K562 (cell line): ENCODE measurements around the gene CA7. TPM values are rescaled to one million over a fixed set of nuclear protein-coding genes. Genes with fewer than 3 reads are reported as not detected.

ENCODE experiments used
- ATAC-seq: fragments of 200-7000 bp; cut with Tn5 transposase; 3 replicates; pipeline ENCODE4 v1.9.1; 2020; ENCODE audit warnings: moderate library complexity
- BruUV-seq: library from RNA; stranded (reverse); fragments of 400-500 nt; replicated peaks from 2 replicates; lab custom pipeline; 2021; lab: Mats Ljungman, UMichigan
- CTCF ChIA-PET: fragments of 300-600 bp; formaldehyde crosslinking; extraction: SDS; loops from one replicate; lab custom pipeline; 2021; ENCODE audit warnings: low intra/inter-chr PET ratio; lab: Yijun Ruan, JAX
- POLR2A ChIA-PET: fragments of 300-600, 350-650 bp; sonication (Branson Sonifier 250); formaldehyde crosslinking; extraction: SDS; loops from one replicate; lab custom pipeline; 2021; ENCODE audit warnings: antibody characterized with exemption, inconsistent platforms; lab: Yijun Ruan, JAX
- DNase-seq, 4 experiments: peaks; one replicate each; pipeline versions ENCODE4 v3.0.0 to v3.0.0-alpha.2; 2011 to 2018; ENCODE audit warnings: low spot score in 3 of 4, mixed read lengths in 3 of 4; ENCODE audit errors: extremely low read depth in 1 of 4
- FAIRE-seq: peaks from 2 replicates; lab custom pipeline; 2011; peaks lifted over from hg19 to GRCh38; lab: Jason Lieb, UNC
- H2AFZ ChIP-seq: 2 replicates; pipeline ENCODE4 v1.6.0; 2011; ENCODE audit warnings: low read depth, low read length, control low read depth, inconsistent platforms
- H3K27ac ChIP-seq: fragments of 200-600 bp; 3 replicates; pipeline ENCODE4 v1.8.0; 2011; ENCODE audit warnings: low read depth, mild to moderate bottlenecking, control low read depth, inconsistent platforms, low read length, moderate library complexity, mixed read lengths; ENCODE audit errors: extremely low read depth
- H3K27me3 ChIP-seq, 2 experiments: fragments of 300-600 bp in 1 of 2; 2 replicates in 1 of 2; 3 replicates in 1 of 2; pipeline versions ENCODE4 v1.6.0 to v1.8.0; 2011; ENCODE audit warnings: inconsistent platforms in 2 of 2, low read length in 2 of 2, mild to moderate bottlenecking in 1 of 2, mixed read lengths in 1 of 2, moderate library complexity in 1 of 2; ENCODE audit not compliant: control insufficient read depth in 2 of 2, insufficient read depth in 2 of 2
- H3K36me3 ChIP-seq: fragments of 300-600 bp; 3 replicates; pipeline ENCODE4 v1.8.0; 2011; ENCODE audit warnings: mild to moderate bottlenecking, low read length, inconsistent platforms; ENCODE audit not compliant: control insufficient read depth, insufficient read depth
- H3K4me1 ChIP-seq, 2 experiments: fragments of 200-600 bp in 1 of 2; replicated peaks in 1 of 2; 2 replicates in 1 of 2; 3 replicates in 1 of 2; pipeline versions ENCODE4 v1.5.1 to v1.8.0; 2011; ENCODE audit warnings: inconsistent platforms in 2 of 2, low read length in 2 of 2, mild to moderate bottlenecking in 1 of 2, mixed read lengths in 1 of 2, moderate library complexity in 1 of 2; ENCODE audit not compliant: control insufficient read depth in 2 of 2, insufficient read depth in 2 of 2
- H3K4me2 ChIP-seq: 2 replicates; pipeline ENCODE4 v1.6.1; 2011; ENCODE audit warnings: low read length, control low read depth, inconsistent platforms, mixed read lengths; ENCODE audit not compliant: insufficient read depth
- H3K4me3 ChIP-seq: fragments of 200-600 bp; sonication (generic), shearing (Covaris generic); 2 replicates; pipeline ENCODE4 v1.5.1; 2016; ENCODE audit warnings: control low read depth, inconsistent platforms
- H3K79me2 ChIP-seq: fragments of 200-600 bp; 3 replicates; pipeline ENCODE4 v1.8.0; 2011; ENCODE audit warnings: low read length, inconsistent platforms; ENCODE audit not compliant: control insufficient read depth, insufficient read depth
- H3K9ac ChIP-seq, 2 experiments: 2 replicates each; pipeline versions ENCODE4 v1.6.0 to v1.6.1; 2011; ENCODE audit warnings: low read depth in 2 of 2, low read length in 2 of 2, control low read depth in 1 of 2, inconsistent platforms in 1 of 2, mild to moderate bottlenecking in 1 of 2, mixed read lengths in 1 of 2; ENCODE audit not compliant: insufficient read depth in 1 of 2
- H3K9me1 ChIP-seq: one replicate; pipeline ENCODE4 v1.6.0; 2011; ENCODE audit warnings: inconsistent platforms, mild to moderate bottlenecking, low read length, moderate library complexity; ENCODE audit not compliant: control insufficient read depth, insufficient read depth
- H3K9me3 ChIP-seq: replicated peaks from 2 replicates; pipeline ENCODE4 v1.5.1; 2011; ENCODE audit warnings: low read depth, low read length, inconsistent platforms; ENCODE audit not compliant: control insufficient read depth, insufficient read depth
- H4K20me1 ChIP-seq: replicated peaks from 2 replicates; pipeline ENCODE4 v1.6.1; 2011; ENCODE audit warnings: low read length, inconsistent platforms, mixed read lengths; ENCODE audit not compliant: control insufficient read depth, insufficient read depth
- ATF7 ChIP-seq: fragments of 450-650 bp; IDR thresholded peaks from 2 replicates; pipeline ENCODE4 v1.7.1; 2014; ENCODE audit warnings: mild to moderate bottlenecking, moderate library complexity
- BDP1 ChIP-seq: IDR thresholded peaks from 3 replicates; pipeline ENCODE4 v1.6.1; 2011; ENCODE audit not compliant: insufficient read length, insufficient read depth
- CCAR2 ChIP-seq: fragments of 200-400 bp; formaldehyde crosslinking; IDR thresholded peaks from 2 replicates; pipeline ENCODE4 v1.6.1; 2017; ENCODE audit warnings: mild to moderate bottlenecking, low read depth, low read length
- HCFC1 ChIP-seq: IDR thresholded peaks from 2 replicates; pipeline ENCODE4 v1.6.1; 2012; ENCODE audit warnings: low read depth, low read length, improper control_type of control experiment
- KLF1 ChIP-seq: fragments of 450-650 bp; IDR thresholded peaks from 2 replicates; pipeline ENCODE4 v1.6.1; 2016; ENCODE audit warnings: missing genetic modification characterization, missing compliant biosample characterization
- KLF16 ChIP-seq: IDR thresholded peaks from 2 replicates; pipeline ENCODE4 v1.6.1; 2016; ENCODE audit warnings: antibody characterized with exemption
- MITF ChIP-seq: IDR thresholded peaks from 2 replicates; pipeline ENCODE4 v1.6.1; 2014; ENCODE audit warnings: antibody characterized with exemption
- NR1H2 ChIP-seq: sonication (generic); formaldehyde crosslinking; IDR thresholded peaks from 2 replicates; pipeline ENCODE4 v1.4.0; 2020; ENCODE audit warnings: mild to moderate bottlenecking, missing genetic modification reagents
- PCBP1 ChIP-seq: fragments of 200-400 bp; formaldehyde crosslinking; IDR thresholded peaks from 2 replicates; pipeline ENCODE4 v1.6.1; 2018; ENCODE audit warnings: mild to moderate bottlenecking, low read depth, low read length; ENCODE audit not compliant: poor library complexity, severe bottlenecking
- RAD21 ChIP-seq, 2 experiments: fragments of 250-450 bp in 1 of 2; fragments of 450-650 bp in 1 of 2; sonication (Bioruptor Pico) in 1 of 2; formaldehyde crosslinking in 1 of 2; IDR thresholded peaks in 1 of 2; conservative IDR thresholded peaks in 1 of 2; 2 replicates each; pipeline versions ENCODE4 v1.4.0 to v1.8.0; 2020 to 2022; ENCODE audit warnings: mild to moderate bottlenecking in 2 of 2, moderate library complexity in 1 of 2
- RCOR1 ChIP-seq, 2 experiments: IDR thresholded peaks; 2 replicates each; pipeline ENCODE4 v1.6.1; 2012; ENCODE audit warnings: low read depth in 2 of 2, low read length in 2 of 2, borderline replicate concordance in 1 of 2, improper control_type of control experiment in 1 of 2
- RUNX1 ChIP-seq: sonication (generic); IDR thresholded peaks from 2 replicates; pipeline ENCODE4 v1.6.1; 2016; ENCODE audit warnings: antibody characterized with exemption, low read depth
- SMC3 ChIP-seq: conservative IDR thresholded peaks from 2 replicates; pipeline ENCODE4 v1.6.1; 2011; ENCODE audit warnings: low read depth, low read length, improper control_type of control experiment; ENCODE audit not compliant: insufficient read depth
- STAG1 ChIP-seq: sonication (generic); formaldehyde crosslinking; IDR thresholded peaks from 2 replicates; pipeline ENCODE4 v1.5.0; 2020; ENCODE audit warnings: missing genetic modification reagents, borderline replicate concordance
- XRCC5 ChIP-seq: fragments of 200-400 bp; formaldehyde crosslinking; IDR thresholded peaks from 2 replicates; pipeline ENCODE4 v1.6.1; 2017; ENCODE audit warnings: low read depth, mild to moderate bottlenecking, low read length
- ZC3H4 ChIP-seq: sonication (generic); formaldehyde crosslinking; IDR thresholded peaks from 2 replicates; pipeline ENCODE4 v1.9.0; 2021; ENCODE audit warnings: missing genetic modification reagents, borderline replicate concordance
- ZFP30 ChIP-seq: fragments of 250-450 bp; sonication (Bioruptor Pico); IDR thresholded peaks from 2 replicates; pipeline ENCODE4 v1.8.0; 2022; ENCODE audit warnings: moderate library complexity, mild to moderate bottlenecking, inconsistent platforms, borderline replicate concordance
- ZNF263 ChIP-seq: sonication (generic); formaldehyde crosslinking; IDR thresholded peaks from 2 replicates; pipeline ENCODE4 v1.8.0; 2022; ENCODE audit warnings: mild to moderate bottlenecking, missing genetic modification reagents, borderline replicate concordance
- ZNF384 ChIP-seq: IDR thresholded peaks from 2 replicates; pipeline ENCODE4 v1.6.1; 2012; ENCODE audit warnings: low read depth, low read length, improper control_type of control experiment
- ZNF511 ChIP-seq: sonication (generic); formaldehyde crosslinking; IDR thresholded peaks from 2 replicates; pipeline ENCODE4 v1.8.0; 2022; ENCODE audit warnings: mild to moderate bottlenecking, missing genetic modification reagents
- WGBS: fragments of 100-300 bp; shearing (Covaris generic); methylation state at CpG from one replicate; pipeline ENCODE4 v1.1.6; 2016; ENCODE audit warnings: low coverage, mixed read lengths; ENCODE audit not compliant: insufficient coverage; ENCODE audit errors: missing lambda C conversion rate; 5-methylcytosine and 5-hydroxymethylcytosine counted together
- in situ Hi-C: fragments of 300-500 bp; cut with MboI; formaldehyde crosslinking; loops from 4 replicates; pipeline ENCODE4 v1.15.0; 2018; ENCODE audit warnings: inconsistent platforms, mixed read lengths
- intact Hi-C: fragments of 100-400 bp; cut with micrococcal nuclease; formaldehyde crosslinking; loops from 2 replicates; pipeline ENCODE4 v1.14.2; 2022
- polyA plus RNA-seq, 8 experiments: library from polyadenylated mRNA; depleted of rRNA in 4 of 8; stranded (reverse) in 5 of 8; unstranded in 3 of 8; fragments of >200 nt; fragmentation: Nextera tagmentation in 2 of 8; fragmentation: Illumina TruSeq in 1 of 8; extraction: Ambion mirVana in 2 of 8; extraction: Trizol in 1 of 8; gene quantifications; 2 replicates each; pipeline versions ENCODE4 v1.2.1 to v1.2.3, GENCODE V29; 2011 to 2014; ENCODE audit warnings: inconsistent platforms in 1 of 8, missing spikeins in 1 of 8
- total RNA-seq, 7 experiments: library from RNA; depleted of rRNA in 6 of 7; stranded (reverse); fragments of >200 nt in 6 of 7; fragmentation: Illumina TruSeq in 2 of 7; extraction: Trizol in 2 of 7; gene quantifications; 2 replicates each; pipeline versions ENCODE4 v1.2.1 to v1.2.3, GENCODE V29; 2011 to 2021; ENCODE audit warnings: low replicate concordance in 1 of 7

CA7 gene
- total and polyA plus RNA-seq, 9 of the 15 experiments (the other 6 are each of a cell fraction or from before 2014, with no cell fraction given), result 0.03 to 0.07 (median 0.05) TPM; not detected in 5

- Histone ChIP-seq H3K4me3 (no peak overlapping the region), H2AFZ (peak overlapping the region; percentile 38; the same call in 1 of the 2 replicates), H3K79me2 (no peaks in the 10 kb centered on the region), H3K4me1 (peaks cover 14 to 23% of the 10 kb centered on the region in 2 experiments), H4K20me1 (no peaks in the 10 kb centered on the region), H3K27me3 (no peaks in the 10 kb centered on the region), H3K9ac (peak overlapping the region in 1 of 2 experiments; percentile 75; a peak in 2 of 4 replicates), H3K9me3 (no peaks in the 10 kb centered on the region), H3K27ac (no peak overlapping the region), H3K9me1 (no peaks in the 10 kb centered on the region), H3K4me2 (no peak overlapping the region), H3K36me3 (peaks cover 10% of the 10 kb centered on the region; the same call in 1 of the 3 replicates)
- ChIA-PET CTCF (interaction anchor here (0.6 to 4.3 kb wide), 6 partner anchors 30 to 84 kb away, joined by 3 to 41 read pairs (median 4); partner anchors contain the start of genes CES2 and RRAD), POLR2A (interaction anchor here (0.6 to 3.0 kb wide), 4 partner anchors 15 to 281 kb away, joined by 3 to 15 read pairs (median 3); partner anchors contain the start of gene PDP2)
- intact Hi-C loops (loop anchor here (1.0 to 5.0 kb wide), 3 partner anchors 33 to 122 kb away; no protein-coding TSS in a partner anchor), in situ Hi-C loops (loop anchor here (5.0 kb wide), 1 partner anchor 37 kb away; the partner anchor contains the start of gene CIAO2B)
- BruUV-seq, result no TSS peak
- DNase-seq (peak; percentile 57 to 88 (median 64)), FAIRE-seq (peak; percentile 94), ATAC-seq (peak; percentile 87)
- 11% methylated on average over 10 of the region's 11 CpGs for WGBS
- TF ChIP-seq ZC3H4 (0 out of 2 replicates have a peak, but pooled peaks have one; percentile 13), PCBP1 (no peak), MITF (no peak), KLF1 (tag) (no peak), RUNX1 (0 out of 2 replicates have a peak, but pooled peaks have one; percentile 9), ZFP30 (no peak), KLF16 (peak; percentile 7; the same call in 1 of the 2 replicates), SMC3 (peak; percentile 94), ZNF263 (CRISPR knock-in tag) (peak; percentile 35; the same call in 1 of the 2 replicates), RAD21 (CRISPR knock-in tag; conservative IDR thresholded peaks at IDR 0.05 in 1 of 2, IDR thresholded peaks at IDR 0.05 in 1 of 2) (peak; percentile 96 to 98), XRCC5 (peak; percentile 38; the same call in 1 of the 2 replicates), ATF7 (0 out of 2 replicates have a peak, but pooled peaks have one; percentile 51), NR1H2 (CRISPR knock-in tag) (no peak), BDP1 (no peak), CCAR2 (no peak), HCFC1 (0 out of 2 replicates have a peak, but pooled peaks have one; percentile 16), ZNF384 (0 out of 2 replicates have a peak, but pooled peaks have one; percentile 15), ZNF511 (CRISPR knock-in tag) (peak; percentile 32; the same call in 1 of the 2 replicates), RCOR1 (IDR thresholded peaks at IDR 0.05; ENCODE audit: borderline replicate concordance in 1 of 2, low read depth in 2 of 2, low read length in 2 of 2) (peak in 1 of 2 experiments; percentile 55; a peak in 1 of 4 replicates), STAG1 (peak; percentile 65; the same call in 1 of the 2 replicates)
Observed at GRCh38 chr16:66894948-66895688, 50.9 kb downstream of the CA7 start.
